GM12878 (cell line): Measurements from ENCODE around the gene UBE2E3. TPM values are rescaled to one million over a fixed set of nuclear protein-coding genes. Genes with fewer than 3 reads are reported as not detected.

ENCODE experiments used
- ATF7 ChIP-seq: fragments of 450-650 bp; IDR thresholded peaks from 2 replicates; pipeline ENCODE4 v1.6.1; 2016; ENCODE audit warnings: low read depth, mild to moderate bottlenecking
- BHLHE40 ChIP-seq, 2 experiments: fragments of 450-650 bp in 1 of 2; IDR thresholded peaks; 2 replicates each; pipeline ENCODE4 v1.6.1; 2011 to 2017; ENCODE audit warnings: low read depth in 2 of 2, borderline replicate concordance in 1 of 2, improper control_type of control experiment in 1 of 2, low read length in 1 of 2, mild to moderate bottlenecking in 1 of 2
- CREM ChIP-seq: IDR thresholded peaks from 2 replicates; pipeline ENCODE4 v1.6.1; 2014; ENCODE audit warnings: antibody characterized with exemption, low read depth
- E2F8 ChIP-seq: fragments of 450-650 bp; IDR thresholded peaks from 2 replicates; pipeline ENCODE4 v1.6.1; 2018; ENCODE audit warnings: mild to moderate bottlenecking, low read depth, moderate library complexity; ENCODE audit not compliant: partially characterized antibody
- EGR1 ChIP-seq, 2 experiments: IDR thresholded peaks; 1 replicate in 1 of 2; 2 replicates in 1 of 2; pipeline ENCODE4 v1.6.1; 2011 to 2012; ENCODE audit warnings: low read depth in 2 of 2, low read length in 2 of 2, borderline replicate concordance in 1 of 2, mild to moderate bottlenecking in 1 of 2, moderate library complexity in 1 of 2
- ELK1 ChIP-seq: IDR thresholded peaks from 2 replicates; pipeline ENCODE4 v1.6.1; 2012; ENCODE audit warnings: low read depth, low read length, improper control_type of control experiment
- MAX ChIP-seq: IDR thresholded peaks from 2 replicates; pipeline ENCODE4 v1.6.1; 2012; ENCODE audit warnings: low read depth, low read length, improper control_type of control experiment
- MYB ChIP-seq: fragments of 150-350 bp; IDR thresholded peaks from 2 replicates; pipeline ENCODE4 v1.6.1; 2014; ENCODE audit warnings: mild to moderate bottlenecking, low read depth, low read length, borderline replicate concordance
- MYC ChIP-seq: IDR thresholded peaks from 2 replicates; pipeline ENCODE4 v1.6.1; 2011; ENCODE audit warnings: mild to moderate bottlenecking, low read length, moderate library complexity, inconsistent platforms; ENCODE audit not compliant: insufficient read depth, insufficient replicate concordance, insufficient read length, severe bottlenecking
- NBN ChIP-seq: fragments of 450-650 bp; IDR thresholded peaks from 2 replicates; pipeline ENCODE4 v1.6.1; 2016
- NFYB ChIP-seq: IDR thresholded peaks from 2 replicates; pipeline ENCODE4 v1.6.1; 2011; ENCODE audit warnings: low read depth, mild to moderate bottlenecking, low read length, improper control_type of control experiment, moderate library complexity; ENCODE audit not compliant: insufficient read depth
- NR2C2 ChIP-seq: IDR thresholded peaks from 2 replicates; pipeline ENCODE4 v1.6.1; 2011; ENCODE audit warnings: borderline replicate concordance, low read depth; ENCODE audit not compliant: control insufficient read depth, insufficient read length
- PAX8 ChIP-seq: fragments of 450-650 bp; IDR thresholded peaks from 2 replicates; pipeline ENCODE4 v1.6.1; 2017; ENCODE audit warnings: mild to moderate bottlenecking, moderate library complexity
- RB1 ChIP-seq: fragments of 450-650 bp; formaldehyde crosslinking; IDR thresholded peaks from 2 replicates; pipeline ENCODE4 v1.6.1; 2017; ENCODE audit warnings: mild to moderate bottlenecking, borderline replicate concordance
- RCOR1 ChIP-seq: conservative IDR thresholded peaks from 2 replicates; pipeline ENCODE4 v1.6.1; 2012; ENCODE audit warnings: low read depth, low read length, improper control_type of control experiment
- SIN3A ChIP-seq: IDR thresholded peaks from 2 replicates; pipeline ENCODE4 v1.6.1; 2012; ENCODE audit warnings: low read depth, low read length, improper control_type of control experiment
- SMAD5 ChIP-seq: IDR thresholded peaks from 2 replicates; pipeline ENCODE4 v1.6.1; 2016; ENCODE audit warnings: antibody characterized with exemption, low read depth
- SMC3 ChIP-seq: IDR thresholded peaks from 2 replicates; pipeline ENCODE4 v1.6.1; 2011; ENCODE audit warnings: low read length, improper control_type of control experiment, borderline replicate concordance
- SP1 ChIP-seq: IDR thresholded peaks from one replicate; pipeline ENCODE4 v1.6.1; 2011; ENCODE audit warnings: low read depth, low read length
- SUZ12 ChIP-seq: fragments of 200-600 bp; sonication (generic); IDR thresholded peaks from one replicate; pipeline ENCODE4 v1.6.1; 2018; ENCODE audit warnings: antibody characterized with exemption, mild to moderate bottlenecking; ENCODE audit not compliant: unreplicated experiment
- TCF3 ChIP-seq: IDR thresholded peaks from 2 replicates; pipeline ENCODE4 v1.6.1; 2012; ENCODE audit warnings: low read depth, mild to moderate bottlenecking, low read length, borderline replicate concordance; ENCODE audit not compliant: insufficient read depth
- YBX1 ChIP-seq: fragments of 450-650 bp; IDR thresholded peaks from 2 replicates; pipeline ENCODE4 v1.6.1; 2016; ENCODE audit warnings: antibody characterized with exemption
- ZBTB33 ChIP-seq: fragments of 450-650 bp; IDR thresholded peaks from 2 replicates; pipeline ENCODE4 v1.6.1; 2017; ENCODE audit warnings: mild to moderate bottlenecking
- ZNF217 ChIP-seq: fragments of 450-650 bp; IDR thresholded peaks from 2 replicates; pipeline ENCODE4 v1.6.1; 2017; ENCODE audit warnings: antibody characterized with exemption, mild to moderate bottlenecking
- ZNF274 ChIP-seq: IDR thresholded peaks from one replicate; pipeline ENCODE4 v1.8.0; 2011; ENCODE audit not compliant: insufficient read length, insufficient read depth
- polyA plus RNA-seq, 11 experiments: library from polyadenylated mRNA; depleted of rRNA in 4 of 11; unstranded in 6 of 11; stranded (reverse) in 5 of 11; fragments of >200 nt; fragmentation: Nextera tagmentation in 4 of 11; fragmentation: Illumina TruSeq in 1 of 11; extraction: Ambion mirVana in 4 of 11; extraction: Trizol in 1 of 11; gene quantifications; 1 replicate in 1 of 11; 2 replicates in 10 of 11; pipeline versions ENCODE4 v1.2.1 to v1.2.3, GENCODE V29; 2011 to 2016; ENCODE audit warnings: inconsistent platforms in 2 of 11, missing spikeins in 2 of 11, low read depth in 1 of 11
- total RNA-seq, 4 experiments: library from RNA; depleted of rRNA in 3 of 4; stranded (reverse); fragments of >200 nt in 3 of 4; fragmentation: Illumina TruSeq in 1 of 4; extraction: Trizol in 1 of 4; gene quantifications; 2 replicates each; pipeline versions ENCODE4 v1.2.1 to v1.2.3, GENCODE V29; 2013 to 2021

The UBE2E3 gene
- total and polyA plus RNA-seq, 10 of the 15 experiments (the other 5 are each of a cell fraction or from before 2014, with no cell fraction given), result 14.9 to 50.0 (median 26.2) TPM

- TF ChIP-seq NFYB, result no peak
- TF ChIP-seq NR2C2, result no peak
- no peak for TF ChIP-seq ELK1
- TF ChIP-seq SUZ12, result no peak
- no peak for TF ChIP-seq PAX8
- no peak for TF ChIP-seq MYB
- TF ChIP-seq RCOR1, result 0 out of 2 replicates have a peak, but pooled peaks have one; percentile 75
- TF ChIP-seq ZNF274, result no peak
- TF ChIP-seq E2F8, result peak; percentile 50
- TF ChIP-seq SMAD5, result no peak
- no peak for TF ChIP-seq ZBTB33
- peak; percentile 97 for TF ChIP-seq ZNF217
- no peak for TF ChIP-seq EGR1 (IDR thresholded peaks at IDR 0.05; ENCODE audit: borderline replicate concordance in 1 of 2, low read depth in 2 of 2, low read length in 2 of 2)
- TF ChIP-seq BHLHE40 (IDR thresholded peaks at IDR 0.05; ENCODE audit: borderline replicate concordance in 1 of 2, low read depth in 2 of 2, low read length in 1 of 2), result peak; percentile 55 to 79; a peak in 3 of 4 replicates
- TF ChIP-seq RB1, result no peak
- TF ChIP-seq MYC, result no peak
- peak; percentile 89 for TF ChIP-seq ATF7
- TF ChIP-seq SP1, result peak; percentile 74
- peak; percentile 98 for TF ChIP-seq CREM
- no peak for TF ChIP-seq YBX1
- TF ChIP-seq SMC3, result peak; percentile 13; the same call in 1 of the 2 replicates
- TF ChIP-seq TCF3, result peak; percentile 77; the same call in 1 of the 2 replicates
- TF ChIP-seq NBN, result peak; percentile 70; the same call in 1 of the 2 replicates
- TF ChIP-seq MAX, result no peak
- no peak for TF ChIP-seq SIN3A
These were observed 126.6 kb downstream of the UBE2E3 start (continued) for GRCh38 chr2:181106789-181107627.
